CD4-positive, alpha-beta T cell treated with Interleukin-15 for 4 hours (primary cell): ENCODE measurements around the gene OR11A1.

ENCODE experiments used
- DNase-seq: peaks from one replicate; pipeline ENCODE4 v3.0.0-alpha.2; 2020; ENCODE audit warnings: low spot score

The OR11A1 gene

DNA sequence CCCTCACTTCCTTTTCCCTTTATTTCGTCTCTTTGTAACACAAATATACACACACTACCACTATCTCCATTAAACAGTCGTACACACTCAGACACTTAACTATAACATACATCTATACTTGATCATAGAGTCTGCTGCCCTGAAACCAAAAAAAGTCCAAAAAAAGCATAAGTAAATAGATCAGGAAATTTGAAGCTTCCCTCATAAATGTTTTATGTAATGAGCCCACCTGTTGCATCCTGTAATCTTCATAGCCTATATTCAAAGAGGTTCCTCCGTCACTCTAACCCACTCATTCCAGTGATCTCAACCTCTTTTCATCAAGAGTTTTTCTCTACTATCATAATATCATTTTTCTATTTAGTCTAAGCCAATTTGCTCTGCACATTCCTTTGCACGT is 68.3 kb downstream of the OR11A1 start:
- no peak for DNase-seq

DNA sequence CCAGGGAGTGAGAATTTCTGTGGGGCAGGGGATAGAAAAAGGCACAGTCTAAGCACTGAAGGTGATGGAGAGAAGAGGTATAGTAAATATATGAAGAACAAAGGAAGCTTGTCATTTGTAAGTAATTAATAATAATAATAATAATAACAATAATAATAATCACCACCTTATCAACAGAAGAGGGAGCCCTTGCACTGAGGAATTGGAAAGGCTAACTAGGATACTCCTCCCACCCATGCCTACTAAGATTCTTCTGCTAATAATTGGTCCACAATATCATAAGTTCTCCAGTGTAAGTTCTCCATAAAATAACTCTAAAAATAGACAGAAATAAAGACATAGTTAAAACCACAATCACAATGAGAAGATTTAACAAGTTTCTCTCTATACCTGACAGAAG is 80.9 kb downstream of the OR11A1 start:
- DNase-seq, result no peak
